HepG2 (cell line): ENCODE measurements around the gene DYNC2LI1. TPM values are rescaled to one million over a fixed set of nuclear protein-coding genes. Genes with fewer than 3 reads are reported as not detected.

Source experiments
- ATAC-seq: fragments of 200-7000 bp; cut with Tn5 transposase; 3 replicates; pipeline ENCODE4 v1.9.1; 2020; ENCODE audit warnings: mild to moderate bottlenecking, moderate library complexity
- BruUV-seq: library from RNA; stranded (reverse); fragments of 400-500 nt; replicated peaks from 2 replicates; lab custom pipeline; 2021; lab: Mats Ljungman, UMichigan
- CTCF ChIA-PET: fragments of 300-600 bp; formaldehyde crosslinking; extraction: SDS; loops from one replicate; lab custom pipeline; 2021; ENCODE audit warnings: low total read pairs, inconsistent platforms, low intra/inter-chr PET ratio; lab: Yijun Ruan, JAX
- POLR2A ChIA-PET: fragments of 350-600 bp; sonication (Branson Sonifier 250); formaldehyde crosslinking; loops from one replicate; lab custom pipeline; 2020; ENCODE audit warnings: antibody characterized with exemption, inconsistent platforms; lab: Yijun Ruan, JAX
- DNase-seq: peaks from one replicate; pipeline ENCODE4 v3.0.0-alpha.2; 2015; ENCODE audit warnings: low spot score
- FAIRE-seq: peaks from 3 replicates; lab custom pipeline; 2011; peaks lifted over from hg19 to GRCh38; lab: Jason Lieb, UNC
- H2AFZ ChIP-seq: one replicate; pipeline ENCODE4 v1.6.1; 2011; ENCODE audit warnings: low read length, inconsistent platforms
- H3K27ac ChIP-seq: fragments of 300-600 bp; 3 replicates; pipeline ENCODE4 v1.8.0; 2011; ENCODE audit warnings: mixed run types, mild to moderate bottlenecking, mixed read lengths, low read length, inconsistent platforms; ENCODE audit not compliant: insufficient read depth; ENCODE audit errors: extremely low read length
- H3K27me3 ChIP-seq, 2 experiments: fragments of 200-600 bp in 1 of 2; 2 replicates in 1 of 2; 3 replicates in 1 of 2; pipeline versions ENCODE4 v1.6.0 to v1.8.0; 2011; ENCODE audit warnings: low read length in 2 of 2, mild to moderate bottlenecking in 2 of 2, moderate library complexity in 2 of 2, inconsistent platforms in 1 of 2; ENCODE audit not compliant: insufficient read depth in 2 of 2, control insufficient read depth in 1 of 2
- H3K36me3 ChIP-seq, 2 experiments: fragments of 200-600 bp in 1 of 2; replicated peaks in 1 of 2; 2 replicates in 1 of 2; 3 replicates in 1 of 2; pipeline versions ENCODE4 v1.5.1 to v1.8.0; 2011; ENCODE audit warnings: low read length in 2 of 2, inconsistent platforms in 1 of 2; ENCODE audit not compliant: insufficient read depth in 2 of 2, control insufficient read depth in 1 of 2
- H3K4me1 ChIP-seq: 2 replicates; pipeline ENCODE4 v1.5.1; 2012; ENCODE audit warnings: low read length, inconsistent platforms; ENCODE audit not compliant: insufficient read depth
- H3K4me2 ChIP-seq: 2 replicates; pipeline ENCODE4 v1.6.0; 2011; ENCODE audit warnings: low read depth, low read length, inconsistent platforms
- H3K4me3 ChIP-seq, 3 experiments: fragments of 200-600 bp in 1 of 3; sonication (generic), shearing (Covaris generic) in 1 of 3; replicated peaks in 1 of 3; 2 replicates each; pipeline ENCODE4 v1.5.1; 2011 to 2016; ENCODE audit warnings: low read length in 3 of 3, inconsistent platforms in 2 of 3, low read depth in 2 of 3, mild to moderate bottlenecking in 2 of 3, control low read depth in 1 of 3, mixed read lengths in 1 of 3; ENCODE audit not compliant: insufficient read depth in 1 of 3
- H3K79me2 ChIP-seq: one replicate; pipeline ENCODE4 v1.6.1; 2011; ENCODE audit warnings: low read length, inconsistent platforms; ENCODE audit not compliant: insufficient read depth
- H3K9ac ChIP-seq: 2 replicates; pipeline ENCODE4 v1.6.0; 2011; ENCODE audit warnings: mild to moderate bottlenecking, low read depth, low read length, inconsistent platforms; ENCODE audit not compliant: insufficient read depth
- H3K9me3 ChIP-seq: 2 replicates; pipeline ENCODE4 v1.5.1; 2012; ENCODE audit warnings: mild to moderate bottlenecking, low read length
- H4K20me1 ChIP-seq: 2 replicates; pipeline ENCODE4 v1.6.0; 2011; ENCODE audit warnings: inconsistent platforms, mild to moderate bottlenecking, low read length, moderate library complexity; ENCODE audit not compliant: insufficient read depth
- ARID2 ChIP-seq: sonication (generic); formaldehyde crosslinking; IDR thresholded peaks from 2 replicates; pipeline ENCODE4 v1.8.1; 2022; ENCODE audit warnings: mild to moderate bottlenecking, missing genetic modification reagents, borderline replicate concordance
- NPAS2 ChIP-seq: sonication (generic); formaldehyde crosslinking; IDR thresholded peaks from 2 replicates; pipeline ENCODE4 v1.8.0; 2022; ENCODE audit warnings: mild to moderate bottlenecking, missing genetic modification reagents, borderline replicate concordance
- PHB2 ChIP-seq: fragments of 450-650 bp; IDR thresholded peaks from 2 replicates; pipeline ENCODE4 v1.6.1; 2018; ENCODE audit not compliant: partially characterized antibody
- POLR2A ChIP-seq, 2 experiments: IDR thresholded peaks; 2 replicates each; pipeline ENCODE4 v1.6.1; 2011; ENCODE audit warnings: low read depth in 2 of 2, low read length in 2 of 2, mild to moderate bottlenecking in 1 of 2, moderate library complexity in 1 of 2; ENCODE audit not compliant: insufficient read depth in 1 of 2
- SP2 ChIP-seq: sonication (generic); formaldehyde crosslinking; IDR thresholded peaks from 2 replicates; pipeline ENCODE4 v1.5.1; 2020; ENCODE audit warnings: mild to moderate bottlenecking, missing genetic modification reagents
- YEATS2 ChIP-seq: sonication (generic); formaldehyde crosslinking; IDR thresholded peaks from 2 replicates; pipeline ENCODE4 v1.4.0; 2020; ENCODE audit warnings: missing genetic modification reagents, borderline replicate concordance
- ZNF354B ChIP-seq: sonication (generic); formaldehyde crosslinking; IDR thresholded peaks from 2 replicates; pipeline ENCODE4 v1.8.0; 2022; ENCODE audit warnings: mild to moderate bottlenecking, missing genetic modification reagents
- ZNF501 ChIP-seq: sonication (generic); formaldehyde crosslinking; IDR thresholded peaks from 2 replicates; pipeline ENCODE4 v1.5.1; 2020; ENCODE audit warnings: mild to moderate bottlenecking, moderate library complexity, missing genetic modification reagents
- ZNF839 ChIP-seq: sonication (generic); formaldehyde crosslinking; IDR thresholded peaks from 2 replicates; pipeline ENCODE4 v1.4.0; 2020; ENCODE audit warnings: missing genetic modification reagents, mild to moderate bottlenecking, borderline replicate concordance
- WGBS: methylation state at CpG from one replicate; pipeline ENCODE4 v1.1.6; 2017; ENCODE audit warnings: low lambda C conversion rate; 5-methylcytosine and 5-hydroxymethylcytosine counted together
- in situ Hi-C: cut with HindIII; loops from 2 replicates; pipeline ENCODE4 v1.10.0; 2017; ENCODE audit warnings: low pct_unique_long_range_greater_than_20kb; ENCODE audit not compliant: extremely low pct_ligation_motif_present
- intact Hi-C: fragments of 100-400 bp; cut with micrococcal nuclease; formaldehyde crosslinking; loops from one replicate; pipeline ENCODE4 v1.10.0; 2022; ENCODE audit not compliant: unreplicated experiment
- polyA plus RNA-seq, 8 experiments: library from polyadenylated mRNA; depleted of rRNA in 3 of 8; stranded (reverse) in 7 of 8; unstranded in 1 of 8; fragments of >200 nt; fragmentation: Illumina TruSeq in 4 of 8; extraction: Trizol in 4 of 8; gene quantifications; 2 replicates each; pipeline versions ENCODE4 v1.2.1 to v1.2.3, GENCODE V29; 2011 to 2016; ENCODE audit warnings: low read depth in 4 of 8, missing spikeins in 1 of 8, mixed read lengths in 1 of 8; ENCODE audit not compliant: insufficient read depth in 1 of 8
- total RNA-seq, 5 experiments: library from RNA; depleted of rRNA; stranded (reverse); fragments of >200 nt; fragmentation: Illumina TruSeq; extraction: Trizol; gene quantifications; 2 replicates each; pipeline ENCODE4 v1.2.3, GENCODE V29; 2016; ENCODE audit warnings: low read depth in 1 of 5

Gene DYNC2LI1
- total and polyA plus RNA-seq, 2 of the 13 experiments (the other 11 are each of a cell fraction or from before 2014, with no cell fraction given), result 16.9 to 23.2 TPM

DNA sequence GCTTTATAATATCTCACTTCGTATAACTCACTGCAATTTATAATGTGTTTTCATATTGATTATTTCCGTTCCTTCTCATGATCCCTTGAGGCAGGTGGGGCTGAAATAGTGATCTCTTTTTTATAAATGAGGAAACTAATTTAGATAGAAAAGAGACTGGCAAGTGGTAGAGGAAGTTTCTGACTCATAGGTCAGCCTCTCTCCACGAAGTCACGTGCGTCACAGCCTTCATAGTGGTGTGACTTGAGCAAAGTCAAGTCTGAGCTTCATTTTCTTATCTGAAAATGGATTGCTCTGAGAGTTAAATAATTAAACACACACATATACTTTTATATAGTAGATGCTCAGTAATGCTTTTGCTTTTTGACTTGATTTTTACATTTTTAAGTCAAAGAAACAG is 44.9 kb downstream of the DYNC2LI1 start:
- Histone ChIP-seq H3K9ac (no peak overlapping the region), H3K4me1 (no peaks in the 10 kb centered on the region), H4K20me1 (no peaks in the 10 kb centered on the region), H3K79me2 (no peaks in the 10 kb centered on the region), H3K4me3 (no peak overlapping the region), H2AFZ (no peak overlapping the region), H3K27me3 (no peaks in the 10 kb centered on the region), H3K9me3 (no peaks in the 10 kb centered on the region), H3K27ac (no peak overlapping the region), H3K36me3 (peaks cover 14 to 41% of the 10 kb centered on the region in 2 experiments), H3K4me2 (no peak overlapping the region)
- BruUV-seq, result no TSS peak
- intact Hi-C loops (no loop called here), in situ Hi-C loops (no loop called here)
- CTCF ChIA-PET, result no interaction called here
- FAIRE-seq (no peak), DNase-seq (no peak), ATAC-seq (no peak)
- TF ChIP-seq SP2 (CRISPR knock-in tag), result no peak
- TF ChIP-seq ZNF839, result no peak
- no peak for TF ChIP-seq ZNF354B
- TF ChIP-seq PHB2, result no peak
- no peak for TF ChIP-seq ARID2 (CRISPR knock-in tag)
- no peak for TF ChIP-seq ZNF501
- no peak for TF ChIP-seq NPAS2 (CRISPR knock-in tag)
- POLR2A ChIA-PET, result no interaction called here
- 96% methylated on average over 5 of the region's 5 CpGs for WGBS

DNA sequence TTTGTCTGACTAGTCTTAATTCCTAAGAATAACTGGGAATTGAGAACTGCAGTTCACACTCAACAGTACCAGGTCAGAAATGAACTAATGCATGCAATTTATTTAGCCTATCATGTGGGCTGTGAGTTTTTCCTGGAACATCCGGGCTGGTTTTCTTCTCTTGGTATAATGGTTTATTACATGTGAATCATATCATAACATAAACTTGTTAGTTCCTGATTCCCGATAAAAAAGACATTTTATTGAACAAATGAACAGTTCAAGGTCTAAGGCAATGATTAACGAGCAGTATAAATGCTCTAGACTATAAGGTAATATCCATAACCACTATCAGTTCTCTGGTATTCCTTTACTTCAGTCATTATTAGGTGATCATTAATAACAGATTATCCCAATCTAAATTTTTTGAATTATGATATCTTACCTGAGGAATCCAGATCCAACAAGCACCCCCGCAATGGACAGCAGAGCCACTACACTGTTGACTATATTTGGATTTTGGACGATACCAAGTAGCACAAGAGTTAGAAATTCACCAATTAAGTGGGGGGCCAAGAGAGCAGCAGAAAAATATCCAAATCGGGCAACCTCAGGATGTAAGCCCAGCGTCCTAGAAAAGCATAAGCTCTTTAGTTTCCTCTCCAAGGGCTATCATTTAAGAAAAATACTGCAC is 45.8 kb downstream of the DYNC2LI1 start:
- Histone ChIP-seq H3K4me2 (no peak overlapping the region), H3K27me3 (no peaks in the 10 kb centered on the region), H3K27ac (no peak overlapping the region), H4K20me1 (no peaks in the 10 kb centered on the region), H3K9me3 (no peaks in the 10 kb centered on the region), H3K79me2 (no peaks in the 10 kb centered on the region), H3K4me1 (no peaks in the 10 kb centered on the region), H2AFZ (no peak overlapping the region), H3K9ac (no peak overlapping the region), H3K36me3 (peaks cover 15 to 46% of the 10 kb centered on the region in 2 experiments), H3K4me3 (no peak overlapping the region)
- ATAC-seq (no peak), FAIRE-seq (no peak), DNase-seq (no peak)
- intact Hi-C loops (no loop called here), in situ Hi-C loops (no loop called here)
- TF ChIP-seq YEATS2 (CRISPR knock-in tag) (no peak), POLR2A (IDR thresholded peaks at IDR 0.05; ENCODE audit: insufficient read depth in 1 of 2, low read depth in 2 of 2, low read length in 2 of 2) (0 out of 4 replicates have a peak, but pooled peaks of 1 of the 2 experiments have one; percentile 22)
- POLR2A ChIA-PET, result no interaction called here
- no TSS peak for BruUV-seq
- WGBS, result 95% methylated on average over 7 of the region's 7 CpGs
- CTCF ChIA-PET, result no interaction called here
